ENCODE measurements around the gene DOP1B. TPM values are rescaled to one million over a fixed set of nuclear protein-coding genes. Genes with fewer than 3 reads are reported as not detected.
"Not testable (repeated sequence)": the region's sequence is repeated elsewhere in the genome, so short reads cannot be mapped to it uniquely, and the experiment has no call there.

The DOP1B gene
- total RNA-seq, 2 donors from 2014 or later = 13.5 to 13.6 TPM

- no peaks in the 10 kb centered on the region for H3K27me3 Mint-ChIP-seq
- no peaks in the 10 kb centered on the region for H3K36me3 Mint-ChIP-seq (ENCODE audit: low read depth)
- H3K9me3 Mint-ChIP-seq = no peaks in the 10 kb centered on the region
- H3K27ac Mint-ChIP-seq = no peak overlapping the region
- no peak for ATAC-seq (replicated peaks)
- no peak overlapping the region for H3K4me3 Mint-ChIP-seq
- H3K4me1 Mint-ChIP-seq = peaks cover 7% of the 10 kb centered on the region
Observed at GRCh38 chr21:36127250-36127904, 29.2 kb upstream of the DOP1B start.

- H3K4me1 Mint-ChIP-seq = peaks cover 7% of the 10 kb centered on the region
- no peak overlapping the region for H3K4me3 Mint-ChIP-seq
- no peaks in the 10 kb centered on the region for H3K36me3 Mint-ChIP-seq (ENCODE audit: low read depth)
- no peak overlapping the region for H3K27ac Mint-ChIP-seq
- no peak for ATAC-seq (replicated peaks)
- H3K9me3 Mint-ChIP-seq = no peaks in the 10 kb centered on the region
- no peaks in the 10 kb centered on the region for H3K27me3 Mint-ChIP-seq
Observed at GRCh38 chr21:36127977-36128376, 28.6 kb upstream of the DOP1B start.

- Mint-ChIP-seq H3K9me3 (no peaks in the 10 kb centered on the region), H3K4me1 (peaks cover 10% of the 10 kb centered on the region), H3K36me3 (ENCODE audit: low read depth) (peaks cover 2% of the 10 kb centered on the region), H3K27ac (peak overlapping the region; percentile 11), H3K4me3 (peak overlapping the region; percentile 43), H3K27me3 (no peaks in the 10 kb centered on the region)
- no peak for ATAC-seq (replicated peaks)
Observed at GRCh38 chr21:36129219-36129618, 27.4 kb upstream of the DOP1B start.

GRCh38 chr21:36130414-36130762 is 26.2 kb upstream of the DOP1B start:
- H3K4me3 Mint-ChIP-seq = peak overlapping the region; percentile 90
- H3K27ac Mint-ChIP-seq = peak overlapping the region; percentile 84
- not testable (repeated sequence) for H3K27me3 Mint-ChIP-seq; H3K36me3 Mint-ChIP-seq (ENCODE audit: low read depth); H3K9me3 Mint-ChIP-seq; ATAC-seq (replicated peaks)
- peaks cover 14% of the 10 kb centered on the region for H3K4me1 Mint-ChIP-seq

- H3K27me3 Mint-ChIP-seq; H3K36me3 Mint-ChIP-seq (ENCODE audit: low read depth); ATAC-seq (replicated peaks); H3K9me3 Mint-ChIP-seq: not testable (repeated sequence)
- Mint-ChIP-seq H3K27ac (peak overlapping the region; percentile 84), H3K4me1 (peaks cover 14% of the 10 kb centered on the region), H3K4me3 (peak overlapping the region; percentile 90)
Observed at GRCh38 chr21:36130839-36131238, 25.8 kb upstream of the DOP1B start.

- H3K27me3 Mint-ChIP-seq = no peaks in the 10 kb centered on the region
- no peak overlapping the region for H3K4me3 Mint-ChIP-seq
- peaks cover 14% of the 10 kb centered on the region for H3K4me1 Mint-ChIP-seq
- no peak for ATAC-seq (replicated peaks)
- no peaks in the 10 kb centered on the region for H3K9me3 Mint-ChIP-seq
- no peak overlapping the region for H3K27ac Mint-ChIP-seq
- peaks cover 18% of the 10 kb centered on the region for H3K36me3 Mint-ChIP-seq (ENCODE audit: low read depth)
Observed at GRCh38 chr21:36132696-36133095, 23.9 kb upstream of the DOP1B start.

GRCh38 chr21:36134803-36135390 is 21.7 kb upstream of the DOP1B start, which contains the start of gene CBR3:
Gene CBR3, plus strand, starts transcription at chr21:36135079. Its CDS starts 114 bp downstream, at chr21:36135193.
- Mint-ChIP-seq H3K4me1 (peaks cover 14% of the 10 kb centered on the region), H3K36me3 (ENCODE audit: low read depth) (peaks cover 30% of the 10 kb centered on the region), H3K27me3 (no peaks in the 10 kb centered on the region), H3K9me3 (no peaks in the 10 kb centered on the region), H3K4me3 (peak within 1 kb of the TSS; percentile 97), H3K27ac (peak within 1 kb of the TSS; percentile 92)
- ATAC-seq (replicated peaks) = peak; percentile 66

GRCh38 chr21:36135391-36136102 is 21.1 kb upstream of the DOP1B start:
- Mint-ChIP-seq H3K36me3 (ENCODE audit: low read depth) (peaks cover 37% of the 10 kb centered on the region), H3K4me1 (peaks cover 11% of the 10 kb centered on the region), H3K27ac (peak overlapping the region; percentile 92), H3K27me3 (no peaks in the 10 kb centered on the region), H3K9me3 (no peaks in the 10 kb centered on the region), H3K4me3 (peak overlapping the region; percentile 97)
- ATAC-seq (replicated peaks) = peak; percentile 78

GRCh38 chr21:36139791-36140190 is 16.8 kb upstream of the DOP1B start:
- H3K27me3 Mint-ChIP-seq; H3K9me3 Mint-ChIP-seq; H3K27ac Mint-ChIP-seq; H3K4me3 Mint-ChIP-seq; ATAC-seq (replicated peaks): not testable (repeated sequence)
- peaks cover 12% of the 10 kb centered on the region for H3K4me1 Mint-ChIP-seq
- H3K36me3 Mint-ChIP-seq (ENCODE audit: low read depth) = peaks cover 47% of the 10 kb centered on the region

GRCh38 chr21:36141513-36141925 is 15.1 kb upstream of the DOP1B start:
- H3K4me1 Mint-ChIP-seq = peaks cover 17% of the 10 kb centered on the region
- H3K27ac Mint-ChIP-seq = peak overlapping the region; percentile 51
- peak; percentile 99 for ATAC-seq (replicated peaks)
- H3K36me3 Mint-ChIP-seq (ENCODE audit: low read depth) = peaks cover 49% of the 10 kb centered on the region
- no peak overlapping the region for H3K4me3 Mint-ChIP-seq
- H3K9me3 Mint-ChIP-seq = no peaks in the 10 kb centered on the region
- H3K27me3 Mint-ChIP-seq = no peaks in the 10 kb centered on the region

GRCh38 chr21:36144233-36144632 is 12.4 kb upstream of the DOP1B start:
- peaks cover 32% of the 10 kb centered on the region for H3K36me3 Mint-ChIP-seq (ENCODE audit: low read depth)
- H3K9me3 Mint-ChIP-seq; H3K4me3 Mint-ChIP-seq; H3K27ac Mint-ChIP-seq; H3K27me3 Mint-ChIP-seq; ATAC-seq (replicated peaks): not testable (repeated sequence)
- H3K4me1 Mint-ChIP-seq = peaks cover 17% of the 10 kb centered on the region

GRCh38 chr21:36145259-36145658 is 11.4 kb upstream of the DOP1B start:
- Mint-ChIP-seq H3K4me3 (no peak overlapping the region), H3K4me1 (peaks cover 20% of the 10 kb centered on the region)

GRCh38 chr21:36147911-36148310 is 8.7 kb upstream of the DOP1B start:
- peaks cover 11% of the 10 kb centered on the region for H3K4me1 Mint-ChIP-seq
- H3K4me3 Mint-ChIP-seq = no peak overlapping the region
- no peaks in the 10 kb centered on the region for H3K9me3 Mint-ChIP-seq
- H3K36me3 Mint-ChIP-seq (ENCODE audit: low read depth) = peaks cover 8% of the 10 kb centered on the region
- no peak overlapping the region for H3K27ac Mint-ChIP-seq
- H3K27me3 Mint-ChIP-seq = no peaks in the 10 kb centered on the region
- no peak for ATAC-seq (replicated peaks)

More at GRCh38 chr21:36145259-36145658, 11.4 kb upstream of the DOP1B start:
- Mint-ChIP-seq H3K27ac (no peak overlapping the region), H3K9me3 (no peaks in the 10 kb centered on the region), H3K27me3 (no peaks in the 10 kb centered on the region), H3K36me3 (ENCODE audit: low read depth) (peaks cover 27% of the 10 kb centered on the region)
- ATAC-seq (replicated peaks) = no peak

GRCh38 chr21:36148886-36149285 is 7.7 kb upstream of the DOP1B start:
- ATAC-seq (replicated peaks) = no peak
- Mint-ChIP-seq H3K4me1 (peaks cover 16% of the 10 kb centered on the region), H3K27ac (no peak overlapping the region), H3K4me3 (no peak overlapping the region), H3K36me3 (ENCODE audit: low read depth) (peaks cover 8% of the 10 kb centered on the region), H3K27me3 (no peaks in the 10 kb centered on the region), H3K9me3 (no peaks in the 10 kb centered on the region)
